ENCODE data around the gene BOC. TPM values are rescaled to one million over a fixed set of nuclear protein-coding genes. Genes with fewer than 3 reads are reported as not detected.

Gene BOC
- total and polyA plus RNA-seq, 2 of the 8 experiments (the other 6 are each of a cell fraction or from before 2014, with no cell fraction given), result 6.9 to 9.3 TPM

DNA sequence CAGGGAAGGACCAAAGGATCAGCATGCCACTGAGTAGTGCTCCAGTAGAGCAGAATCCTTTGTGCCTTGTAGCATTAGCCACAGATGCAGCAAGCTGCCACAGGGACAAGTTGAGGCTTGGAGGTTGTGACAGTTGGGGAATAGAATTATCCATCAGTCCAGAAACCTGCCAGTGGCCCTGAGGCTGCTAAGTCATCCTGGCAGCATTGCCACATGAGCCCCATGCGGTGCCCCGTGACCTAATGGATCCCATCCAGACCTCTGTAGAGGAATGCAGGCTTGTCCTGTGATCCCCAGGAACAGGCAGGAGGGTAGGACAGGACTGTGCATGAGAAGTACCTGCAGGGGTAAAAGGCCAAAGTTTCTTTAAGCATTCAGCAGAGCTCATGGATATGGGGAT, 51.7 kb downstream of the BOC start (continued):
- TF ChIP-seq, protein P1, sequence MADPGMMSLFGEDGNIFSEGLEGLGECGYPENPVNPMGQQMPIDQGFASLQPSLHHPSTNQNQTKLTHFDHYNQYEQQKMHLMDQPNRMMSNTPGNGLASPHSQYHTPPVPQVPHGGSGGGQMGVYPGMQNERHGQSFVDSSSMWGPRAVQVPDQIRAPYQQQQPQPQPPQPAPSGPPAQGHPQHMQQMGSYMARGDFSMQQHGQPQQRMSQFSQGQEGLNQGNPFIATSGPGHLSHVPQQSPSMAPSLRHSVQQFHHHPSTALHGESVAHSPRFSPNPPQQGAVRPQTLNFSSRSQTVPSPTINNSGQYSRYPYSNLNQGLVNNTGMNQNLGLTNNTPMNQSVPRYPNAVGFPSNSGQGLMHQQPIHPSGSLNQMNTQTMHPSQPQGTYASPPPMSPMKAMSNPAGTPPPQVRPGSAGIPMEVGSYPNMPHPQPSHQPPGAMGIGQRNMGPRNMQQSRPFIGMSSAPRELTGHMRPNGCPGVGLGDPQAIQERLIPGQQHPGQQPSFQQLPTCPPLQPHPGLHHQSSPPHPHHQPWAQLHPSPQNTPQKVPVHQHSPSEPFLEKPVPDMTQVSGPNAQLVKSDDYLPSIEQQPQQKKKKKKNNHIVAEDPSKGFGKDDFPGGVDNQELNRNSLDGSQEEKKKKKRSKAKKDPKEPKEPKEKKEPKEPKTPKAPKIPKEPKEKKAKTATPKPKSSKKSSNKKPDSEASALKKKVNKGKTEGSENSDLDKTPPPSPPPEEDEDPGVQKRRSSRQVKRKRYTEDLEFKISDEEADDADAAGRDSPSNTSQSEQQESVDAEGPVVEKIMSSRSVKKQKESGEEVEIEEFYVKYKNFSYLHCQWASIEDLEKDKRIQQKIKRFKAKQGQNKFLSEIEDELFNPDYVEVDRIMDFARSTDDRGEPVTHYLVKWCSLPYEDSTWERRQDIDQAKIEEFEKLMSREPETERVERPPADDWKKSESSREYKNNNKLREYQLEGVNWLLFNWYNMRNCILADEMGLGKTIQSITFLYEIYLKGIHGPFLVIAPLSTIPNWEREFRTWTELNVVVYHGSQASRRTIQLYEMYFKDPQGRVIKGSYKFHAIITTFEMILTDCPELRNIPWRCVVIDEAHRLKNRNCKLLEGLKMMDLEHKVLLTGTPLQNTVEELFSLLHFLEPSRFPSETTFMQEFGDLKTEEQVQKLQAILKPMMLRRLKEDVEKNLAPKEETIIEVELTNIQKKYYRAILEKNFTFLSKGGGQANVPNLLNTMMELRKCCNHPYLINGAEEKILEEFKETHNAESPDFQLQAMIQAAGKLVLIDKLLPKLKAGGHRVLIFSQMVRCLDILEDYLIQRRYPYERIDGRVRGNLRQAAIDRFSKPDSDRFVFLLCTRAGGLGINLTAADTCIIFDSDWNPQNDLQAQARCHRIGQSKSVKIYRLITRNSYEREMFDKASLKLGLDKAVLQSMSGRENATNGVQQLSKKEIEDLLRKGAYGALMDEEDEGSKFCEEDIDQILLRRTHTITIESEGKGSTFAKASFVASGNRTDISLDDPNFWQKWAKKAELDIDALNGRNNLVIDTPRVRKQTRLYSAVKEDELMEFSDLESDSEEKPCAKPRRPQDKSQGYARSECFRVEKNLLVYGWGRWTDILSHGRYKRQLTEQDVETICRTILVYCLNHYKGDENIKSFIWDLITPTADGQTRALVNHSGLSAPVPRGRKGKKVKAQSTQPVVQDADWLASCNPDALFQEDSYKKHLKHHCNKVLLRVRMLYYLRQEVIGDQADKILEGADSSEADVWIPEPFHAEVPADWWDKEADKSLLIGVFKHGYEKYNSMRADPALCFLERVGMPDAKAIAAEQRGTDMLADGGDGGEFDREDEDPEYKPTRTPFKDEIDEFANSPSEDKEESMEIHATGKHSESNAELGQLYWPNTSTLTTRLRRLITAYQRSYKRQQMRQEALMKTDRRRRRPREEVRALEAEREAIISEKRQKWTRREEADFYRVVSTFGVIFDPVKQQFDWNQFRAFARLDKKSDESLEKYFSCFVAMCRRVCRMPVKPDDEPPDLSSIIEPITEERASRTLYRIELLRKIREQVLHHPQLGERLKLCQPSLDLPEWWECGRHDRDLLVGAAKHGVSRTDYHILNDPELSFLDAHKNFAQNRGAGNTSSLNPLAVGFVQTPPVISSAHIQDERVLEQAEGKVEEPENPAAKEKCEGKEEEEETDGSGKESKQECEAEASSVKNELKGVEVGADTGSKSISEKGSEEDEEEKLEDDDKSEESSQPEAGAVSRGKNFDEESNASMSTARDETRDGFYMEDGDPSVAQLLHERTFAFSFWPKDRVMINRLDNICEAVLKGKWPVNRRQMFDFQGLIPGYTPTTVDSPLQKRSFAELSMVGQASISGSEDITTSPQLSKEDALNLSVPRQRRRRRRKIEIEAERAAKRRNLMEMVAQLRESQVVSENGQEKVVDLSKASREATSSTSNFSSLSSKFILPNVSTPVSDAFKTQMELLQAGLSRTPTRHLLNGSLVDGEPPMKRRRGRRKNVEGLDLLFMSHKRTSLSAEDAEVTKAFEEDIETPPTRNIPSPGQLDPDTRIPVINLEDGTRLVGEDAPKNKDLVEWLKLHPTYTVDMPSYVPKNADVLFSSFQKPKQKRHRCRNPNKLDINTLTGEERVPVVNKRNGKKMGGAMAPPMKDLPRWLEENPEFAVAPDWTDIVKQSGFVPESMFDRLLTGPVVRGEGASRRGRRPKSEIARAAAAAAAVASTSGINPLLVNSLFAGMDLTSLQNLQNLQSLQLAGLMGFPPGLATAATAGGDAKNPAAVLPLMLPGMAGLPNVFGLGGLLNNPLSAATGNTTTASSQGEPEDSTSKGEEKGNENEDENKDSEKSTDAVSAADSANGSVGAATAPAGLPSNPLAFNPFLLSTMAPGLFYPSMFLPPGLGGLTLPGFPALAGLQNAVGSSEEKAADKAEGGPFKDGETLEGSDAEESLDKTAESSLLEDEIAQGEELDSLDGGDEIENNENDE (IDR thresholded peaks at IDR 0.05; ENCODE audit: insufficient replicate concordance, low read length), result no peak
- TF ChIP-seq MAX (IDR thresholded peaks at IDR 0.05), result no peak
- TF ChIP-seq EP300 (IDR thresholded peaks at IDR 0.05; ENCODE audit: borderline replicate concordance in 1 of 2, low read depth in 2 of 2, low read length in 2 of 2), result no peak
- TF ChIP-seq BCL11A (IDR thresholded peaks at IDR 0.05; ENCODE audit: low read depth in 2 of 2, low read length in 2 of 2), result no peak
- TF ChIP-seq TEAD4 (IDR thresholded peaks at IDR 0.05; ENCODE audit: low read depth, low read length), result no peak
- no peak for TF ChIP-seq EZH2 (IDR thresholded peaks at IDR 0.05; ENCODE audit: low read depth, low read length, severe bottlenecking)
- TF ChIP-seq CTBP2 (IDR thresholded peaks at IDR 0.05; ENCODE audit: borderline replicate concordance, insufficient read depth, insufficient read length, low read length), result no peak
- TF ChIP-seq BACH1 (IDR thresholded peaks at IDR 0.05; ENCODE audit: low read length), result no peak
- TF ChIP-seq POLR2A (IDR thresholded peaks at IDR 0.05; ENCODE audit: control extremely low read depth in 1 of 2, low read depth in 2 of 2, low read length in 2 of 2), result no peak
- TF ChIP-seq JUN (IDR thresholded peaks at IDR 0.05; ENCODE audit: low read depth, low read length), result no peak
